Measurements from ENCODE around the gene HDAC11.
"Not testable (repeated sequence)": the region's sequence is repeated elsewhere in the genome, so short reads cannot be mapped to it uniquely, and the experiment has no call there.

HDAC11 gene, protein sequence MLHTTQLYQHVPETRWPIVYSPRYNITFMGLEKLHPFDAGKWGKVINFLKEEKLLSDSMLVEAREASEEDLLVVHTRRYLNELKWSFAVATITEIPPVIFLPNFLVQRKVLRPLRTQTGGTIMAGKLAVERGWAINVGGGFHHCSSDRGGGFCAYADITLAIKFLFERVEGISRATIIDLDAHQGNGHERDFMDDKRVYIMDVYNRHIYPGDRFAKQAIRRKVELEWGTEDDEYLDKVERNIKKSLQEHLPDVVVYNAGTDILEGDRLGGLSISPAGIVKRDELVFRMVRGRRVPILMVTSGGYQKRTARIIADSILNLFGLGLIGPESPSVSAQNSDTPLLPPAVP

DNA sequence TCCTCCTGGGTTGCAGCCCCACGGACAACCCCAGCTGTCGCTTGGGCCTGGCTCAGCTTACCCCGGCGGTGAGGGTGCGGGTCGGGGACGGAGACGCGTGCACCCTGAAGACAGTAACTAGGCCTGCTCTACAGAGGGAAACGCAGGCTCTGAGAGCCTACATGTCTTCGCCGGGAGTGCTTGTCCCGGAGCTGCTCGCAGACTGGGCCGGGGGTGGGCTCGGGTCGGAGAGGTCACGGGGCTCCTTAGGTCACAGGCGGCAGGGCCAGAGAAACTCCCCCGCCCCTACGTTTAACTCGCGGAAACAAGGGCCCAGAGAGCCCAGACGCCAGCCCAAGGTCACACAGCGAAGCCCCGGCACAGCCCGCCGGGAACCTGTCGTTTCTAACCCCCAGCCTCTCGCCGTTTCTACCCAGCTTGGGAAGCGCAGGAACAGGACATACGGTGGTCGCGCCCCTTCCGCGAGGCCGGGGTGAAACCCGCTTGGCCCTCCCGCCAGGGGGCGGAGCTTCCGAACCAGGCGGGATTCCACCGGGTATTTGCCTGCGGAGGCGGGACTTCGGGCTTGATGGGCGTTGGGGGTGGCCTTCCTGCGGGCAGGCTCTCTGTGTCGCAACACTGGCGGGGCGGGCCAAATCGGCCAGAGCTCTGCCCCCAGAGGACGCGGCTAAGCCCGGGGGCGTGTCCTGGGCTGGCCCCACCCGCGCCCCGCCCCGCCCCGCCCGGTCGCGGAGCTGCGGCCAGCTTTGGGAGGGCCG lies at the start of gene HDAC11:
HDAC11 (plus strand) TSS at position 725 of the 758 bp plus-strand sequence. CDS start 42 bp downstream, outside the sequence.
- DNase-seq (ENCODE audit: low read depth in 2 of 2): peak; percentile 94 to 95

DNA sequence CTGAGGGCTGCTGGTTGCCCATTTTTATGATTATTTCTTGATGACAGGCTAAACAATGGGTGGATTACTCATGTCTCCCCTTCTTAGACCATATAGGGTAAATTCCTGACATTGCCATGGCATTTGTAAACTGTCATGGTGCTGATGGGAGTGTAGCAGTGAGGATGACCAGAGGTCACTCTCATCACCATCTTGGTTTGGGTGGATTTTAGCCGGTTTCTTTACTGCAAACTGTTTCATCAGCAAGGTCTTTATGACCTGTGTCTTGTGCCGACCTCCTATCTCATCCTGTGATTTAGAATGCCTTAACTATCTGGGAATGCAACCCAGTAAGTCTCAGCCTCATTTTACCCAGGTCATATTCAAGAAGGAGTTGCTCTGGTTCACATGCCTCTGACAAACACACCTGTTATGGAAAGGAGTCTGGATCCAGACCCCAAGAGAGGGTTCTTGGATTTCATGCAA lies 49.7 kb upstream of the HDAC11 start:
- not testable (repeated sequence) for DNase-seq (ENCODE audit: low read depth in 2 of 2)

DNA sequence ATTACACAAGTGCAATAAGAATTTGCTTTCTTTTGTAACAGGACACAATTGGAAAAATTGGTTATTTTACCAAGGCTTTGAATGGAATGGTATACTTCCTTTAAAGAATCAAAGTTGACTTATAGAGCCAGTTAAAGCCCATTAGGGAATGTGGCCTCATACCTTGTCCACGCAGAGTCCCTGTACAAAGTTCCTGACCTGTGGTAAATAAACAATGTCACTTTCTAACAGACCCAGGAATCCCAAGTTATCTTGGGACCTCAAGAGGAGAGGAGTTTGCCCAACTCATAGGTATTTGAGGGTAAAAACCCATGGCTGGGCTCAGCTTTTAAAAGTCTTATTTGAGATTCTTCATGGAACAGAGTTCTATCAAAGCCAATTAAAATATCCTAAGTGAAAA lies 48.0 kb upstream of the HDAC11 start:
- DNase-seq (ENCODE audit: low read depth in 2 of 2): no peak

DNA sequence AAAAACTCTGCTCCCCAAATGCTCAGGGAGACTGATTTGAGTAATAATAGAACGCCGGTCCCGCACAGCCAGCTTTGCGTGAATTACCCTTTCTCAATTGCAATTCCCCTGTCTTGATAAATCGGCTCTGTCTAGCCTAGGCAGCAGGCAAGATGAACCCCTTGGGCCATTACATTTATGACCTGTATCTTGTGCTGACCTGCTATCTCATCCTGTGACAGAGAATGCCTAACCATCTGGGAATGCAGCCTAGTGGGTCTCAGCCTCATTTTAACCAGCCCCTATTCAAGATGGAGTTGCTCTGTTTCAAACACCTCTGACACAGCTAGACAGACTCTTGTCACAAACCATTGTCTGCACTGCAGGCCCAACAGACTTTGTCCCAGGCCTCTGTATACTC lies 46.2 kb upstream of the HDAC11 start:
- DNase-seq (ENCODE audit: low read depth in 2 of 2): no peak

DNA sequence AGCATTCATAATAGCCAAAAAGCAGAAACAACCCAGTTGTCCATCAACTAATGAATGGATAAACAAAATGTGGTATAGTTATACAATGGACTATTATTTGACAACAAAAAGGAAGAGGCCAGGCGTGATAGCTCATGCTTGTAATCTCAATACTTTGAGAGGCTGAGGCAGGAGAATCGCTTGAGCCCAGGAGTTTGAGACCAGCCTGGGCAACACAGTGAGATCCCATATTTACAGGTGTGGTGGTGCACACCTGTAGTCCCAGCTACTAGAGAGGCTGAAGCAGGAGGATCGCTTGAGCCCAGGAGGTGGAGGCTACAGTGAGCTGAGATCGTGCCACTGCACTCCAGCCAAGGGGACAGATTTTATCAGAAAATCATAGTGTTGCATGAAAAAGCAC lies 43.9 kb upstream of the HDAC11 start:
- not testable (repeated sequence) for DNase-seq (ENCODE audit: low read depth in 2 of 2)

DNA sequence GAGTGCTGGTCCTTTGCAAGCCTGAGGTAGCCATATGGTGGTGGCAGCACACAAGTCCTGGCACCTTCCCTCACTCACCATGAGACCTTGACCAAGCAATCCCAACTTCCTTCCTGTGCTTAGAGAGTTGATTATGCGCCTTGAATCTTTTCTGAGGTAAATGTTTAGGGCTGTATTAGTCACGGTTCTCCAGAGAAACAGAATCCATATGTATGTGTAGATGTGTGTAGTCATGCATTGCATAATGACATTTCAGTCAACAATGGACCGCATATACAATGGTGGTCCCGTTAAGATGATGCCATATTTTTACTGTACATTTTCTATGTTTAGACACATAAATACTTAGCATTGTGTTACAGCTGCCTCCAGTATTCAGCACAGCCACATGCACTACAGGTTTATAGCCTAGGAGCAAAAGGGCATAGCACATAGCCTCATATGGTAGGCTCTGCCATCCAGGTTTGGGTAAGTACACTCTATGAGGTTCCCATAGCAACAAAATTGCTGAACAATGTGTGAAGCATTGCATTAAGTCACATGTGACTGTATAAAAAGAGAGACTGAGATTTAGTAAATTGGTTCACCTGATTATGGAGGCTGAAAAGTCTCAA lies 39.8 kb upstream of the HDAC11 start:
- no peak for DNase-seq (ENCODE audit: low read depth in 2 of 2)

DNA sequence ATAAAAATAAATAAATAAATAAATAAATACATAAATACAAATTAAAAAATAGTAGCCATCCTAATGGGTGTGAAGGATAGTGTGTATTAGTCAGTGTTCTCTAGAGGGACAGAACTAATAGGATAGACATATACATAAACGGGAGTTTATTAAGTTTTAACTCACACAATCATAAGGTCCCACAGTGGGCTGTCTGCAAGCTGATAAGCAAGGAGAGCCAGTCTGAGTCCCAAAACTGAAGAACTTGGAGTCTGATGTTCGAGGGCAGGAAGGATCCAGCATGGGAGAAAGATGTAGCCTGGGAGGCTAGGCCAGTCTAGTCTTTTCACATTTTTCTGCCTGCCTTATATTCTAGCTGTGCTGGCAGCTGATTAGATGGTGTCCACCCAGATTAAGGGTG lies 37.2 kb upstream of the HDAC11 start:
- DNase-seq (ENCODE audit: low read depth in 2 of 2): not testable (repeated sequence)

DNA sequence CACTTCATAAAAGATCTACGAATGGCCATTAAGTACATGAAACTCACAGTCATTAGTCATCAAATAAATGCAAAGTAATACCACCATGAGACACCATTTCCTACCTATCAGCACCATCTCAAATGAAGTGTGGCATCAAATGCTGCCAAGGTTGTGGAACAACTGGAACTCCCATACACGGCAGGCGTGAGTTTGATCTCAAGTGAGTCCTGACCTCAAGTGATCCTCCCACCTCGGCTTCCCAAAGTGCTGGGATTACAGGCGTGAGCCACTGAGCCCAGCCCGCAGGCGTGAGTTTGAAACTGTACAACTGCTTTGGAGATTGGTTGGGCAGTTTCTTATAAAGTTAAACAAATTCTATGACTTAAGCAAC lies 28.8 kb upstream of the HDAC11 start:
- DNase-seq (ENCODE audit: low read depth in 2 of 2): no peak

DNA sequence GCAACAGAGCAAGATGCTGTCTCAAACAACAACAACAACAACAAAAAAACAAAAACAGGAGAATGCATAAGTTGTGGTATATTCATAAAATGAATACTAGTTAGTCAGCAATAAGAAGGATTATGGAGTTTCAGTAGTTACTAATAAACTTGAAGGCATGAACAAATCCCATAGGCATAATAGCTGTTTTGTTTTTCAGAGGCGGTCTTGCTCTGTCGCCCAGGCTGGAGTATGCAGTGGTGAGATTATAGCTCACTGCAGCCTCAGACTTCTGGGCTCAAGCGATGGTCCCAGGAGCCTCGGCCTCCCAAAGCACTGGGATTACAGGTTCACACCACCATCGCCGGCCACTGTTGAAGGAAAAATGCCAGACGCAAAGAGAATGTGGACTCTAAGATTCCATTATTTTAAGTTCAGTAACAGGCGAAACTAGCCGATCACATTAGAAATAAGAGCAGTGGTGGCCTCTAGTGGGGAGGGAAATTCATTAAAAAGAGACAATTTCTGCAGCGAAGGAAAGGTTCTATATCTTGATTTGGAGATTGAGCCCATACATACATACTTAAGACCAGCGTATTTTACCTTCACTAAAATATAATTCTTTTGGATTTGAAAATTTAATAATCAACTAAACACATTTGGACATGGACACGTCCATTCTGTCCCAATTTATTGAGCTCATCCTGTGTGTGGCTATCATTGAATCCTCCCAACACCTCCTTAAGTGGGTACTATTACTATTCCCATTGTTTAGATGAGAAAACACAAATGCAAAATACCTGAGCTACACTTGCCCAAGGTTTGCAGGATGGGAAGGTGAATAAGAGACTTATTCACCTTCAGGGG lies 27.4 kb upstream of the HDAC11 start:
- peak in 1 of 2 donors; percentile 19 for DNase-seq (ENCODE audit: low read depth in 2 of 2)

DNA sequence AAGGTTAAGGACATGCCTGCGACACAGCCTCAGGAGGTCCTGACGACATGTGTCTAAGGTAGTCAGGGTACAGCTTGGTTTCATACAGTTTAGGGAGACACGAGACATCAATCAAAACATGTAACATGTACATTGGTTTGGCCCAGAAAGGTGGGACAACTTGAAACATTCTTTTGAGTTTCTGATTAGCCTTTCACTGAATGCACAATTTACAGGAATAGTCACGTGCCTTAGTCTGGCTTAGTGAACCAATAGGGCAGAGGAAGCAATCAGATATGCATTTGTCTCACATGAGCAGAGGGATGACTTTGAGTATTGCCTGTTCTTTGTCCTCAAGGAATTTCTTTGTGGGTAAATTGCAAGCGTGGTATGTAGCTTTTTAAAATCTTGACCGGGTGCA lies 24.5 kb upstream of the HDAC11 start:
- DNase-seq (ENCODE audit: low read depth in 2 of 2): no peak

DNA sequence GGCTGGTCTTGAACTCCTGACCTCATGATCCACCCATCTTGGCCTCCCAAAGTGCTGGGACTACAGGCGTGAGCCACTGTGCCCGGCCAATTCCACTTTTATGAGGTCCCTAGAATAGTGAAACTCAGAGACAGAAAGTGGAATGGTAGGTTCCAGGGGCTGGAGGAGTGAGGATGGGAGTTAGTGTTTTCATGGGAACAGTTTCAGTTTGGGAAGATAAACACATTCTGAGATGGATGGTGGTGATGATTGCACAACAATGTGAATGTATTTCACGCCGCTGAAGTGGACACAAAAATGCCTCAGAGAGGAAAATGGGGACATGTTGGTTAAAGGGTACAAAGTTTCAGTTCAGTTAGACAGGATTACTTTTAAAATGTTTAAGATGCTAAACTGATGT lies 22.5 kb upstream of the HDAC11 start:
- no peak for DNase-seq (ENCODE audit: low read depth in 2 of 2)

DNA sequence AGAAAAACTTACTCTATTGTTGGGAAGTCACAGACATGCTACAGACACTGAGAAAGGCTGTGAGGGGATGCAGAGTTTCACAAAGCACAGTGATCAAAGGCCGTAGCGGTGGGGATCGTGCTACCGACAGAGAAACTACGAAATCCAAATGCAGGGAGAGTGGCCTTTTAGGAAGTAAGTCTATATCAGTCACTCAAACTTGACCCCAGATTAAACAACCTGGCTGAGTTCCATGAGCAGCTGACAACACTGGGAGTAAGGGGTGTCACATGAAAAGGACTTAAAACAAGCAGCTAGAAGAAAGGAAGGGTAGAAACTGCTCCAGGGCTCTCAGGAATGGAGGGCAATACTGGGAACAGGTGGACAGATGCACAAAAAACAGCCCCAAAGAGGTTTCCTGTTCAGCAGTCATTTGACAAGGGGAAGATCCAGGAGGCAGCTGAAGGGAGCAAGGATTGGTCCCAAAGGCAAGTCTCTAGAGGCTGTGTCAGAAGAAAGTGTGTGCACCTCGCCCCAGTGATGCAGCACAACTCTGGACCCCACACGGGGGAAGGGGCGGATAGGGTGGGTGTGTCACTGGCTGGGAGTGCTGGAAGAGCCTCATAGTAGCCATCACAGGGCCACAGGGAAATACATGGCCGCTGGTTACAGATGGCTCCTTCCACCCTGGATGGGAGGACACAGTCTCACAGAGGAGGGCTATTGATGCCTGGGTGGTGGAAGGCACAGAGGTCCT lies 20.3 kb upstream of the HDAC11 start:
- no peak for DNase-seq (ENCODE audit: low read depth in 2 of 2)

DNA sequence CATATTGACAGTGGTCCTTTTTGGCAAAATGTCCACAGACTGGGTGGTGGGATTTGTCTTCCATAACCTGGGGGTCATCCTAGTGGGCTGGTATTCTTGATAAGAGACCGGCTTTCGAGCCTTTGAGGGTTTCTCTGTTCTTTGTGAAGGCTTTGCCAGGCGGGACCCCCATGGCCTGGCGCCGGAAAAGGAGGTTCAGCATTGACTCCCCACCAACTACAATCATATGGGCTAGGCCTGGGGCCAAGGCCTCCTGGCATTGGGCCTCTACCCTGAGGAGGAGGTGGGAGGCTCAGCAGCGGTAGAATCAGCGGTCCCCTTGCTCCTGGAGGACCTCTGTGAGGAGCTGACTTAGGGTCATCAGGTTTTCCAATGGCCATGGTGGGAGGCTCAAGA lies 19.8 kb upstream of the HDAC11 start:
- DNase-seq (ENCODE audit: low read depth in 2 of 2): no peak

DNA sequence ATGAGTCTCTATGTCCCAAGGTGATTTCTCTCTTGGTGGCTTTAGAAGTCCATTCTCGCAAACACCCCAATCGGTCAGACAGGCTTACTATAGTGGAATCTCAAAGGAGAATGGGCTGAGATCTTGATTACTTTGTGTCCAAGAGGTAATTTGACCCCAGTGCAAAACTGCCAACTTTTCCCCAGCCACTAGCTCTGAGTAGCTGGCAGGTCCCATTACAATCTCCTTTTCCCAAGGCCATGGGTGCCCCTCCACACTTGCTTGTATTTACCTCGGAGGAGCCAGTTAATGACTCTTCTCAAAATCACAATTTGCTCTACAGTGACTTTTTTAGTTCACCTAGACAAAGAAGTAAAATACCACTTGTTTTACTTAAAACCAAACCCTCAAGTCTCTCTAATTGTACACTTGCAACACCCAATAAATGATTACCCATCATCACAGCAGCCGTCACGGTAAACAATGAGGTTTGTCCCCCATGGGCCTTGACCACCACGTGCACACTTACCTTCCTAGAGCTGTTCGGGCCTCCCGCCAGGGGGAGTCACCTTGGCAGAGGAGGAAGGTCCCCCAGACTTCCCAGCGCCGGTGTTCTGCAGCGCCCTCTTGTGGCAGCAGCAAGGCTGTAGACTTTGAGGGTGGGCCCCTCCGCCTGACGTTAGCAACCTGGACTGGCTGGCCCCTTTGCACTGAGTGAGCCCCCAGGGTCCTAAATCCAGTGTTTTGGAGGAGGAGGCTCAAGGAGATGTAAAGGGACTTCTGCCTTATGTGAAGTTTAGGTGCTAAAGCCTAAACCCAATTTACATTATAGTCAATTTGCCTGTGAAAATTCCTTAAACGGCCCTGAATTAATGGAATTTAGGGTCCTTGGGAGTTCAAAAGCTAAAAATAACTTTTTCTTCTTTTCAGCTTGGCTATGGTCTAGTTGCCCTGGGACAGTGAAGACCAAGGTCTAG lies 18.7 kb upstream of the HDAC11 start:
- peak in 1 of 2 donors; percentile 62 for DNase-seq (ENCODE audit: low read depth in 2 of 2)

DNA sequence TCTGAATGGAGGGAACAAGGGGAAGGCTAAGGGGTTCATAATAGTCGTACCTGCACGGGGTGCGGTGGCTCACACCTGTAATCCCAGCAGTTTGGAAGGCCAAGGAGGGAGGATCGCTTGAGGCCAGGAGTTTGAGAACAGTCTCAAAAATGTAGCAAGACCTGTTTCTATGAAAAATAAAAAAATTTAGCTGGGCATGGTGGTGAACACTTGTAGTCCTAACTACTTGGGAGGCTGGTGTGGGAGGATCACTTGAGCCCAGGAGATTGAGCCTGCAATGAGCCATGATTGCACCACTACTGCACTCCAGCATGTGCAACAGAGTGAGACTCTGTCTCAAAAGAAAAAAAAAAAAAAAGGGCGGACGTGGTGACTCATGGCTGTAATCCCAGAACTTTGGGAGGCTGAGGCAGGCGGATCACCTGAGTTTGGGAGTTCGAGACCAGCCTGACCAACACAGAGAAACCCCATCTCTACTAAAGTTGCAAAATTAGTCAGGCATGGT lies 17.9 kb upstream of the HDAC11 start:
- no peak for DNase-seq (ENCODE audit: low read depth in 2 of 2)

DNA sequence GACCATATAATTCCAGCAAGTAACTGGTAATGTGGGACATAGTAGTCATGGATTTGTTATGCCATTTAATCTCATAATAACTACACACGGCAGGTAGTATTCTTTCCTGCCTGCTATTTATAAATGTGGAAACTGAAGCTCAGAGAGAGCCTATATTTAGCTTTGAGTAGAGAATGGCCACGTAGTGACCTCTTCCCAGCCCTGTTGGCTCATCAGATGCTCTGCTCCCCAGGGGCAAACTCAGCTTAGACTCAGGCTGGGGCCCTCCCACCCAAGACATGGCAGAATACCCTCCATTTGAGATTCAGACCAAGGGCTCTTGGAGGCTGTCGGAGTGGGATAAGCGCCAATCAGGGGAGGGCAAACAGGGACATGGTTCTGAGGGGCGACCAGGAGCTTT lies 17.3 kb upstream of the HDAC11 start:
- no peak for DNase-seq (ENCODE audit: low read depth in 2 of 2)

DNA sequence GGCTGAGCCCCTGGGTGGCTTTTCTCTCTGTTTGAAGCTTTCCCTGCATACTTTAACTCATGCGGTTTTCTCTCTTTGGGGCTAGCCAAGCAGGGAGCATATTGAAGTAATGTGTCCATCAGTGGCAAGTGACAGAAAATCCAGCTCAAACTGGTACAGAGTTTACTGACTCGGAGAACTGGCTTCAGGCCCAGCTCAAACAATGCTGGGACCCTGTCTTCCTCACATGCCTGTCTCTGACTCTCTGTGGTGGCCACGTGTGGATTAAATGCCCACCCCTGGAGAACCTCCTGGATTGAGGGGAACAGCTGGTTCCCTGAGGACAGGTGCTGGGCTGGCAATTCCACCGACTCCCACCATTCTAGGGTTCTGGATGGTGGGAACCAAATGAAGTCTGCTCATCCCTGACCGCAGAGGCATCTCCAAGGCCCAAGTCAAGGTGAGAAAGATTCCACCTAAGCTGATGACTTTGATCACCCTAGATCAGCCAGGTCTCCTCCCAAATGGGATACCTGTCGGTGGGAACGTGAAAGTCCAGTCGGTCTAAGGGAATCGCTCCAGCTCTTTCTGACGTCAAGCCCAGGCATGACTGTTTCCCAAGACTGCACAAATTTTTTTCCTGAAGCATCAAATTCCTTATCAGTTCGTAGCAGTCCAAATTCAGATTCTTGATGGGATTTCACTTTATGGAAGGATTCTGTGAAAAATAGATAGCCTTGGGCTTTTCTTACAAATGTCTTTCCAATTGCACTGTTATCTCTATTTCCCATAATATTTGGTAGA lies 16.3 kb upstream of the HDAC11 start:
- DNase-seq (ENCODE audit: low read depth in 2 of 2): no peak

DNA sequence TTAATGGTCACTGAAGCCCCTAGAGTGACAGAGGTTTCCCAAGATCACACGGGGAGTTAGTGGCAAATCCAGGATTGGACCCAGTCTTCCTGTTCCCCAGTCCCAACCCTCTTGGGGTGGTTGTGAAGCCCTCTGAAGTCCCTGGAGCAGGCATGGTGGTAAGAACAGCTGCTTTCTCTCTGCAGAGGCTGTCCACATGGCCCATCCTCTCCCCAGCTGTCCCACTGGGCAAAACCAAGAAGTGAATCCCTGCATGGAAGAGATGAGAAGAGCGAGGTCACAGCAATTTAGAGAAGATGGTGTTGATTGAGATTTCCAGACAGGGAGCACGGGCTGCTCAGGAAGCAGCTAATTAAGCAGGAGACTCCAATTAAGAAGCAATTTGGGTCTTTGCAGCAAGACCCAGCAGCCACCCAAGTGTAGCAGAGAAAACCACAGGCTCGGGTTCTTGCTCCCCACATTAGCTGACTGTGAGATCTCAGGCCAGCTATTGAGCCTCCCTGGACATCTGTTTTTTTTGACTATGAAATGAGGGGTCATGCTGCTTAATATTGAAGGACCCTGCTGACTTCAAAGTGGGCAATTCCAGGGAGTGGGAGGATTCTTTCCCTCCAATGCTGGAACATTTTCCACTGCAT lies 14.8 kb upstream of the HDAC11 start:
- DNase-seq (ENCODE audit: low read depth in 2 of 2): no peak
